Natural killer cell treated with Interleukin-12 subunit alpha and Interleukin-12 subunit beta and Interleukin-15 and Interleukin-18, amount 100 ng/mL, for 72 hours (primary cell): ENCODE measurements around the gene HOXC9. TPM values are rescaled to one million over a fixed set of nuclear protein-coding genes. Genes with fewer than 3 reads are reported as not detected.

Experiments used
- ATAC-seq, 2 donors: fragments of 150-1000 bp; cut with Tn5 transposase in 1 of 2; sonication (Bioruptor Pico), chemical (Tn5 transposase) in 1 of 2; 2 replicates each; pipeline ENCODE4 v1.10.0; 2021
- DNase-seq: peaks from one replicate; pipeline ENCODE4 v3.0.0; 2022; ENCODE audit warnings: low spot score
- H3K27ac Mint-ChIP-seq, 2 donors: 1 replicate in 1 of 2; 2 replicates in 1 of 2; pipeline ENCODE4 v1.8.0; 2022; ENCODE audit warnings: mixed read lengths in 2 of 2, mild to moderate bottlenecking in 1 of 2, moderate library complexity in 1 of 2
- H3K27me3 Mint-ChIP-seq, 2 donors: 1 replicate in 1 of 2; 2 replicates in 1 of 2; pipeline ENCODE4 v1.8.0; 2022; ENCODE audit warnings: mixed read lengths in 2 of 2
- H3K36me3 Mint-ChIP-seq: one replicate; pipeline ENCODE4 v1.8.0; 2022; ENCODE audit warnings: mixed read lengths
- H3K4me1 Mint-ChIP-seq, 2 donors: 1 replicate in 1 of 2; 2 replicates in 1 of 2; pipeline ENCODE4 v1.8.0; 2022; ENCODE audit warnings: low read depth in 2 of 2, mixed read lengths in 2 of 2, mild to moderate bottlenecking in 1 of 2
- H3K4me3 Mint-ChIP-seq: one replicate; pipeline ENCODE4 v1.8.0; 2022; ENCODE audit warnings: mixed read lengths
- H3K9me3 Mint-ChIP-seq: 2 replicates; pipeline ENCODE4 v1.8.0; 2022; ENCODE audit warnings: mixed read lengths
- total RNA-seq, 2 donors: library from RNA; stranded (reverse); gene quantifications; one replicate each; pipeline ENCODE4 v1.2.3, GENCODE V29; 2022

The HOXC9 gene
- total RNA-seq, 2 donors from 2014 or later: not detected

GRCh38 chr12:53994009-53994263 lies 6.0 kb upstream of the HOXC9 start:
- Mint-ChIP-seq H3K36me3 (no peaks in the 10 kb centered on the region), H3K4me3 (peak overlapping the region; percentile 57), H3K27ac (peak overlapping the region in 1 of 2 donors; percentile 60), H3K9me3 (no peaks in the 10 kb centered on the region), H3K4me1 (peaks cover 38 to 48% of the 10 kb centered on the region in 2 donors), H3K27me3 (peaks cover 78 to 89% of the 10 kb centered on the region in 2 donors)
- DNase-seq (no peak), ATAC-seq (no peak)

GRCh38 chr12:53994264-53995001 lies 5.5 kb upstream of the HOXC9 start:
- H3K27ac Mint-ChIP-seq: peak overlapping the region in 1 of 2 donors; percentile 60
- peak overlapping the region; percentile 88 for H3K4me3 Mint-ChIP-seq
- peaks cover 75 to 86% of the 10 kb centered on the region in 2 donors for H3K27me3 Mint-ChIP-seq
- DNase-seq (no peak), ATAC-seq (no peak)
- no peaks in the 10 kb centered on the region for H3K9me3 Mint-ChIP-seq
- H3K4me1 Mint-ChIP-seq: peaks cover 33 to 45% of the 10 kb centered on the region in 2 donors
- H3K36me3 Mint-ChIP-seq: no peaks in the 10 kb centered on the region

- no peak overlapping the region for H3K27ac Mint-ChIP-seq
- no peaks in the 10 kb centered on the region for H3K9me3 Mint-ChIP-seq
- H3K27me3 Mint-ChIP-seq: peaks cover 73 to 81% of the 10 kb centered on the region in 2 donors
- H3K36me3 Mint-ChIP-seq: no peaks in the 10 kb centered on the region
- ATAC-seq (peak in 1 of 2 donors; percentile 27), DNase-seq (no peak)
- peaks cover 28 to 44% of the 10 kb centered on the region in 2 donors for H3K4me1 Mint-ChIP-seq
- H3K4me3 Mint-ChIP-seq: peak overlapping the region; percentile 88
These were observed 5.0 kb upstream of the HOXC9 start for GRCh38 chr12:53995002-53995377.

GRCh38 chr12:53995378-53996239 lies 4.4 kb upstream of the HOXC9 start:
- Mint-ChIP-seq H3K9me3 (no peaks in the 10 kb centered on the region), H3K4me1 (peaks cover 22 to 41% of the 10 kb centered on the region in 2 donors), H3K27ac (peak overlapping the region in 1 of 2 donors; percentile 27), H3K27me3 (peaks cover 70 to 75% of the 10 kb centered on the region in 2 donors), H3K4me3 (peak overlapping the region; percentile 88), H3K36me3 (no peaks in the 10 kb centered on the region)
- peak; percentile 29 to 63 for ATAC-seq
- no peak for DNase-seq

- no peaks in the 10 kb centered on the region for H3K9me3 Mint-ChIP-seq
- H3K27ac Mint-ChIP-seq: peak overlapping the region in 1 of 2 donors; percentile 27
- H3K4me3 Mint-ChIP-seq: peak overlapping the region; percentile 88
- H3K4me1 Mint-ChIP-seq: peaks cover 21 to 37% of the 10 kb centered on the region in 2 donors
- no peaks in the 10 kb centered on the region for H3K36me3 Mint-ChIP-seq
- DNase-seq (no peak), ATAC-seq (no peak)
- H3K27me3 Mint-ChIP-seq: peaks cover 69% of the 10 kb centered on the region in 2 donors
These were observed 3.4 kb upstream of the HOXC9 start for GRCh38 chr12:53996240-53997203.

- no peak for ATAC-seq
- Mint-ChIP-seq H3K36me3 (no peaks in the 10 kb centered on the region), H3K27me3 (peaks cover 69 to 70% of the 10 kb centered on the region in 2 donors), H3K4me1 (peaks cover 21 to 38% of the 10 kb centered on the region in 2 donors), H3K9me3 (no peaks in the 10 kb centered on the region), H3K27ac (no peak overlapping the region), H3K4me3 (peak overlapping the region; percentile 45)
- no peak for DNase-seq
These were observed 2.5 kb upstream of the HOXC9 start for GRCh38 chr12:53997204-53998109.

GRCh38 chr12:53998110-53998899 lies 1.7 kb upstream of the HOXC9 start:
- ATAC-seq (no peak), DNase-seq (no peak)
- H3K27me3 Mint-ChIP-seq: peaks cover 70 to 75% of the 10 kb centered on the region in 2 donors
- H3K27ac Mint-ChIP-seq: no peak overlapping the region
- no peak overlapping the region for H3K4me3 Mint-ChIP-seq
- peaks cover 21 to 39% of the 10 kb centered on the region in 2 donors for H3K4me1 Mint-ChIP-seq
- no peaks in the 10 kb centered on the region for H3K36me3 Mint-ChIP-seq
- H3K9me3 Mint-ChIP-seq: no peaks in the 10 kb centered on the region

- Mint-ChIP-seq H3K9me3 (no peaks in the 10 kb centered on the region), H3K4me1 (peaks cover 21 to 37% of the 10 kb centered on the region in 2 donors), H3K27ac (no peak overlapping the region), H3K27me3 (peaks cover 70 to 75% of the 10 kb centered on the region in 2 donors), H3K36me3 (no peaks in the 10 kb centered on the region), H3K4me3 (no peak overlapping the region)
- ATAC-seq (no peak), DNase-seq (no peak)
These were observed 1.1 kb upstream of the HOXC9 start for GRCh38 chr12:53998900-53999236.

- H3K4me1 Mint-ChIP-seq: peaks cover 21 to 34% of the 10 kb centered on the region in 2 donors
- H3K27me3 Mint-ChIP-seq: peaks cover 70 to 72% of the 10 kb centered on the region in 2 donors
- DNase-seq (no peak), ATAC-seq (no peak)
- no peaks in the 10 kb centered on the region for H3K9me3 Mint-ChIP-seq
- H3K36me3 Mint-ChIP-seq: no peaks in the 10 kb centered on the region
- peak overlapping the region; percentile 25 for H3K4me3 Mint-ChIP-seq
- H3K27ac Mint-ChIP-seq: no peak overlapping the region
These were observed 324 bp upstream of the HOXC9 start for GRCh38 chr12:53999559-54000115.

- DNase-seq (no peak), ATAC-seq (no peak)
- Mint-ChIP-seq H3K36me3 (no peaks in the 10 kb centered on the region), H3K27me3 (peaks cover 73 to 74% of the 10 kb centered on the region in 2 donors), H3K27ac (no peak overlapping the region), H3K4me3 (no peak overlapping the region), H3K4me1 (peaks cover 18 to 33% of the 10 kb centered on the region in 2 donors), H3K9me3 (no peaks in the 10 kb centered on the region)
These were observed 1.6 kb downstream of the HOXC9 start for GRCh38 chr12:54001283-54002187.

- H3K36me3 Mint-ChIP-seq: no peaks in the 10 kb centered on the region
- no peak for ATAC-seq
These were observed 2.4 kb downstream of the HOXC9 start for GRCh38 chr12:54002278-54002914.

More at GRCh38 chr12:54002278-54002914, 2.4 kb downstream of the HOXC9 start:
- no peak for DNase-seq
- Mint-ChIP-seq H3K4me3 (no peak overlapping the region), H3K9me3 (no peaks in the 10 kb centered on the region), H3K4me1 (peaks cover 17 to 32% of the 10 kb centered on the region in 2 donors), H3K27me3 (peaks cover 70 to 74% of the 10 kb centered on the region in 2 donors), H3K27ac (no peak overlapping the region)
